SJSA1 (cell line): Measurements from ENCODE around the gene COX19. TPM values are rescaled to one million over a fixed set of nuclear protein-coding genes. Genes with fewer than 3 reads are reported as not detected.

Experiments used
- DNase-seq, 2 experiments: peaks; one replicate each; pipeline ENCODE4 v3.0.0-alpha.2; 2015 to 2020; ENCODE audit warnings: low spot score in 2 of 2, low read depth in 1 of 2
- H3K27ac ChIP-seq: fragments of 250-450 bp; sonication (Bioruptor Pico); 2 replicates; pipeline ENCODE4 v1.5.1; 2020; ENCODE audit warnings: mild to moderate bottlenecking, moderate library complexity
- H3K27me3 ChIP-seq: fragments of 250-450 bp; sonication (Bioruptor Pico); replicated peaks from 2 replicates; pipeline ENCODE4 v1.5.1; 2020; ENCODE audit warnings: mild to moderate bottlenecking, moderate library complexity
- H3K36me3 ChIP-seq: fragments of 250-450 bp; sonication (Bioruptor Pico); 2 replicates; pipeline ENCODE4 v1.5.1; 2020; ENCODE audit warnings: mild to moderate bottlenecking
- H3K4me1 ChIP-seq: fragments of 250-450 bp; sonication (Bioruptor Pico); replicated peaks from 2 replicates; pipeline ENCODE4 v1.6.1; 2021; ENCODE audit warnings: mild to moderate bottlenecking
- H3K4me3 ChIP-seq: fragments of 250-450 bp; sonication (Bioruptor Pico); 2 replicates; pipeline ENCODE4 v1.5.1; 2020; ENCODE audit warnings: mild to moderate bottlenecking
- H3K9me3 ChIP-seq: fragments of 250-450 bp; sonication (Bioruptor Pico); replicated peaks from 2 replicates; pipeline ENCODE4 v1.5.1; 2020; ENCODE audit warnings: mild to moderate bottlenecking
- total RNA-seq: library from RNA; depleted of rRNA; stranded (reverse); fragments of >200 nt; shearing (Covaris generic); gene quantifications from 2 replicates; pipeline ENCODE4 v1.2.3, GENCODE V29; 2014

The COX19 gene
- total RNA-seq, 1 experiment from 2014 or later, result 8.4 TPM

GRCh38 chr7:992709-993607, 17.6 kb upstream of the COX19 start:
- no peak overlapping the region for H3K4me3 ChIP-seq
- no peak overlapping the region for H3K27ac ChIP-seq
- H3K9me3 ChIP-seq, result no peaks in the 10 kb centered on the region
- DNase-seq, result peak; percentile 83 to 97
- H3K4me1 ChIP-seq, result peaks cover 12% of the 10 kb centered on the region
- H3K27me3 ChIP-seq, result no peaks in the 10 kb centered on the region
- H3K36me3 ChIP-seq, result peaks cover 17% of the 10 kb centered on the region

GRCh38 chr7:991729-992656, 16.6 kb upstream of the COX19 start:
- no peaks in the 10 kb centered on the region for H3K9me3 ChIP-seq
- H3K27me3 ChIP-seq, result no peaks in the 10 kb centered on the region
- no peak overlapping the region for H3K4me3 ChIP-seq
- H3K36me3 ChIP-seq, result peaks cover 8% of the 10 kb centered on the region
- H3K27ac ChIP-seq, result no peak overlapping the region
- DNase-seq, result no peak
- peaks cover 4% of the 10 kb centered on the region for H3K4me1 ChIP-seq

- no peak for DNase-seq
- H3K36me3 ChIP-seq, result no peaks in the 10 kb centered on the region
- no peaks in the 10 kb centered on the region for H3K27me3 ChIP-seq
- no peaks in the 10 kb centered on the region; the same call in 1 of the 2 replicates for H3K4me1 ChIP-seq
- H3K9me3 ChIP-seq, result no peaks in the 10 kb centered on the region
- no peak overlapping the region for H3K4me3 ChIP-seq
- H3K27ac ChIP-seq, result no peak overlapping the region
These were observed 15.8 kb upstream of the COX19 start for GRCh38 chr7:990933-991728.

- H3K27me3 ChIP-seq, result no peaks in the 10 kb centered on the region
These were observed 15.1 kb upstream of the COX19 start for GRCh38 chr7:990352-990932.

GRCh38 chr7:988963-989529, 13.7 kb upstream of the COX19 start:
- H3K36me3 ChIP-seq, result no peaks in the 10 kb centered on the region
- no peak for DNase-seq

More at GRCh38 chr7:990352-990932, 15.1 kb upstream of the COX19 start:
- H3K36me3 ChIP-seq, result no peaks in the 10 kb centered on the region
- no peaks in the 10 kb centered on the region for H3K9me3 ChIP-seq
- H3K27ac ChIP-seq, result no peak overlapping the region
- H3K4me1 ChIP-seq, result no peaks in the 10 kb centered on the region
- no peak for DNase-seq
- H3K4me3 ChIP-seq, result no peak overlapping the region

GRCh38 chr7:988426-988911, 13.1 kb upstream of the COX19 start:
- Histone ChIP-seq H3K27ac (no peak overlapping the region), H3K4me3 (no peak overlapping the region), H3K9me3 (no peaks in the 10 kb centered on the region), H3K36me3 (no peaks in the 10 kb centered on the region), H3K27me3 (no peaks in the 10 kb centered on the region), H3K4me1 (no peaks in the 10 kb centered on the region)
- no peak for DNase-seq

More at GRCh38 chr7:988963-989529, 13.7 kb upstream of the COX19 start:
- Histone ChIP-seq H3K4me3 (no peak overlapping the region), H3K4me1 (no peaks in the 10 kb centered on the region), H3K9me3 (no peaks in the 10 kb centered on the region), H3K27ac (no peak overlapping the region), H3K27me3 (no peaks in the 10 kb centered on the region)

- Histone ChIP-seq H3K27ac (no peak overlapping the region), H3K27me3 (no peaks in the 10 kb centered on the region), H3K4me1 (no peaks in the 10 kb centered on the region), H3K36me3 (no peaks in the 10 kb centered on the region), H3K9me3 (no peaks in the 10 kb centered on the region), H3K4me3 (no peak overlapping the region)
- no peak for DNase-seq
These were observed 12.6 kb upstream of the COX19 start for GRCh38 chr7:987909-988308.

GRCh38 chr7:986766-987751, 11.7 kb upstream of the COX19 start:
- no peaks in the 10 kb centered on the region for H3K9me3 ChIP-seq
- no peaks in the 10 kb centered on the region for H3K4me1 ChIP-seq
- DNase-seq, result no peak
- no peak overlapping the region for H3K27ac ChIP-seq
- H3K4me3 ChIP-seq, result no peak overlapping the region
- no peaks in the 10 kb centered on the region for H3K27me3 ChIP-seq
- H3K36me3 ChIP-seq, result no peaks in the 10 kb centered on the region

GRCh38 chr7:985915-986741, 10.8 kb upstream of the COX19 start:
- H3K4me1 ChIP-seq, result no peaks in the 10 kb centered on the region
- no peak for DNase-seq
- no peaks in the 10 kb centered on the region for H3K36me3 ChIP-seq
- no peaks in the 10 kb centered on the region for H3K27me3 ChIP-seq
- H3K4me3 ChIP-seq, result no peak overlapping the region
- no peaks in the 10 kb centered on the region for H3K9me3 ChIP-seq
- no peak overlapping the region for H3K27ac ChIP-seq

- no peaks in the 10 kb centered on the region for H3K4me1 ChIP-seq
- H3K9me3 ChIP-seq, result no peaks in the 10 kb centered on the region
- H3K4me3 ChIP-seq, result no peak overlapping the region
- no peaks in the 10 kb centered on the region for H3K36me3 ChIP-seq
- H3K27ac ChIP-seq, result no peak overlapping the region
- no peaks in the 10 kb centered on the region for H3K27me3 ChIP-seq
- no peak for DNase-seq
These were observed 9.7 kb upstream of the COX19 start for GRCh38 chr7:985127-985416.

GRCh38 chr7:984361-985126, 9.2 kb upstream of the COX19 start:
- DNase-seq, result no peak
- Histone ChIP-seq H3K36me3 (no peaks in the 10 kb centered on the region), H3K4me3 (no peak overlapping the region), H3K27ac (no peak overlapping the region), H3K4me1 (no peaks in the 10 kb centered on the region), H3K27me3 (no peaks in the 10 kb centered on the region), H3K9me3 (no peaks in the 10 kb centered on the region)
